Activated T-helper 2 cell treated with anti-CD3 and anti-CD28 coated beads, Interferon-gamma antibody, Interleukin-2, Interleukin-4, amounts not matched to agents 10 μg/mL and 5 μg/mL and 100 μg/mL, durations not matched to agents 14 hours and 24 hours and 36 hours (primary cell): ENCODE results near the gene CLEC16A. TPM values are rescaled to one million over a fixed set of nuclear protein-coding genes. Genes with fewer than 3 reads are reported as not detected.
A peak's percentile ranks its signal among the peaks of the same experiment; 100 is the strongest.
"Not testable (repeated sequence)": the region's sequence is repeated elsewhere in the genome, so short reads cannot be mapped to it uniquely, and the experiment has no call there.

ENCODE experiments used
- DNase-seq: peaks from one replicate; pipeline ENCODE4 v3.0.0; 2021; ENCODE audit warnings: low spot score
- H3K27ac Mint-ChIP-seq: one replicate; pipeline ENCODE4 v1.8.0; 2021; ENCODE audit warnings: mixed read lengths
- H3K27me3 Mint-ChIP-seq: one replicate; pipeline ENCODE4 v1.8.0; 2021; ENCODE audit warnings: low read depth, mixed read lengths
- H3K36me3 Mint-ChIP-seq: one replicate; pipeline ENCODE4 v1.8.0; 2021; ENCODE audit warnings: low read depth, mixed read lengths
- H3K4me1 Mint-ChIP-seq: one replicate; pipeline ENCODE4 v1.8.0; 2021; ENCODE audit warnings: low read depth, mixed read lengths
- H3K4me3 Mint-ChIP-seq: one replicate; pipeline ENCODE4 v1.8.0; 2021; ENCODE audit warnings: low read depth, mild to moderate bottlenecking, moderate library complexity, mixed read lengths
- H3K9me3 Mint-ChIP-seq: one replicate; pipeline ENCODE4 v1.8.0; 2021; ENCODE audit warnings: mixed read lengths
- intact Hi-C: fragments of 100-400 bp; cut with micrococcal nuclease; formaldehyde crosslinking; loops from one replicate; pipeline ENCODE4 v1.15.1; 2023
- total RNA-seq: library from RNA; stranded (reverse); gene quantifications from 2 replicates; pipeline ENCODE4 v1.2.3, GENCODE V29; 2022

Gene CLEC16A
- total RNA-seq, 1 donor from 2014 or later, result 48.7 TPM

GRCh38 chr16:11098601-11099390 lies 154.4 kb downstream of the CLEC16A start:
- Mint-ChIP-seq H3K36me3 (peaks cover 47% of the 10 kb centered on the region), H3K9me3 (no peaks in the 10 kb centered on the region), H3K4me1 (peaks cover 84% of the 10 kb centered on the region), H3K4me3 (no peak overlapping the region), H3K27ac (peak overlapping the region; percentile 44), H3K27me3 (no peaks in the 10 kb centered on the region)
- DNase-seq, result no peak
- intact Hi-C loops, result no loop called here

- H3K36me3 Mint-ChIP-seq, result peaks cover 50% of the 10 kb centered on the region
- peaks cover 83% of the 10 kb centered on the region for H3K4me1 Mint-ChIP-seq
- DNase-seq, result no peak
- peak overlapping the region; percentile 90 for H3K27ac Mint-ChIP-seq
- intact Hi-C loops, result loop anchor here (1.0 to 5.0 kb wide), 10 partner anchors 15 to 258 kb away; no protein-coding TSS in a partner anchor
- H3K9me3 Mint-ChIP-seq, result no peaks in the 10 kb centered on the region
- peak overlapping the region; percentile 2 for H3K4me3 Mint-ChIP-seq
- H3K27me3 Mint-ChIP-seq, result no peaks in the 10 kb centered on the region
Observed at GRCh38 chr16:11099672-11100205, 155.4 kb downstream of the CLEC16A start.

GRCh38 chr16:11100239-11100750 lies 155.9 kb downstream of the CLEC16A start:
- peak overlapping the region; percentile 90 for H3K27ac Mint-ChIP-seq
- H3K27me3 Mint-ChIP-seq, result no peaks in the 10 kb centered on the region
- peaks cover 83% of the 10 kb centered on the region for H3K4me1 Mint-ChIP-seq
- H3K36me3 Mint-ChIP-seq, result peaks cover 53% of the 10 kb centered on the region
- peak; percentile 70 for DNase-seq
- no peaks in the 10 kb centered on the region for H3K9me3 Mint-ChIP-seq
- intact Hi-C loops, result loop anchor here (1.0 to 5.0 kb wide), 10 partner anchors 15 to 257 kb away; no protein-coding TSS in a partner anchor
- no peak overlapping the region for H3K4me3 Mint-ChIP-seq

GRCh38 chr16:11101283-11101682 lies 156.9 kb downstream of the CLEC16A start:
- Mint-ChIP-seq H3K4me3 (peak overlapping the region; percentile 11), H3K9me3 (no peaks in the 10 kb centered on the region), H3K27me3 (no peaks in the 10 kb centered on the region), H3K27ac (peak overlapping the region; percentile 90), H3K36me3 (peaks cover 62% of the 10 kb centered on the region), H3K4me1 (peaks cover 89% of the 10 kb centered on the region)
- intact Hi-C loops, result loop anchor here (2.0 to 5.0 kb wide), 4 partner anchors 14 to 256 kb away; no protein-coding TSS in a partner anchor
- no peak for DNase-seq

- no peak for DNase-seq
- Mint-ChIP-seq H3K9me3 (no peaks in the 10 kb centered on the region), H3K27me3 (no peaks in the 10 kb centered on the region), H3K4me1 (peaks cover 86% of the 10 kb centered on the region), H3K27ac (peak overlapping the region; percentile 90), H3K4me3 (peak overlapping the region; percentile 11), H3K36me3 (peaks cover 58% of the 10 kb centered on the region)
- intact Hi-C loops, result loop anchor here (2.0 to 5.0 kb wide), 4 partner anchors 13 to 255 kb away; no protein-coding TSS in a partner anchor
Observed at GRCh38 chr16:11101695-11102522, 157.5 kb downstream of the CLEC16A start.

GRCh38 chr16:11102523-11102898 lies 158.1 kb downstream of the CLEC16A start:
- Mint-ChIP-seq H3K4me3 (peak overlapping the region; percentile 18), H3K4me1 (peaks cover 86% of the 10 kb centered on the region), H3K27me3 (no peaks in the 10 kb centered on the region), H3K9me3 (no peaks in the 10 kb centered on the region), H3K27ac (peak overlapping the region; percentile 90), H3K36me3 (peaks cover 58% of the 10 kb centered on the region)
- intact Hi-C loops, result loop anchor here (5.0 kb wide), 2 partner anchors 80 to 255 kb away; no protein-coding TSS in a partner anchor
- DNase-seq, result no peak

- peaks cover 85% of the 10 kb centered on the region for H3K4me1 Mint-ChIP-seq
Observed at GRCh38 chr16:11103301-11103700, 158.9 kb downstream of the CLEC16A start.

GRCh38 chr16:11104168-11105037 lies 160.0 kb downstream of the CLEC16A start:
- no peak for DNase-seq
- intact Hi-C loops, result loop anchor here (1.0 to 5.0 kb wide), 10 partner anchors 10 to 253 kb away; no protein-coding TSS in a partner anchor

More at GRCh38 chr16:11103301-11103700, 158.9 kb downstream of the CLEC16A start:
- Mint-ChIP-seq H3K36me3 (peaks cover 60% of the 10 kb centered on the region), H3K27ac (peak overlapping the region; percentile 68)
- not testable (repeated sequence) for DNase-seq, H3K27me3 Mint-ChIP-seq, H3K4me3 Mint-ChIP-seq, H3K9me3 Mint-ChIP-seq
- intact Hi-C loops, result loop anchor here (5.0 kb wide), 2 partner anchors 79 to 254 kb away; no protein-coding TSS in a partner anchor

GRCh38 chr16:11105038-11105903 lies 160.9 kb downstream of the CLEC16A start:
- DNase-seq, result peak; percentile 51
- no peaks in the 10 kb centered on the region for H3K27me3 Mint-ChIP-seq
- intact Hi-C loops, result loop anchor here (1.0 kb wide), 8 partner anchors 9 to 141 kb away; no protein-coding TSS in a partner anchor
- peak overlapping the region; percentile 55 for H3K4me3 Mint-ChIP-seq
- peaks cover 62% of the 10 kb centered on the region for H3K36me3 Mint-ChIP-seq
- peak overlapping the region; percentile 92 for H3K27ac Mint-ChIP-seq
- H3K9me3 Mint-ChIP-seq, result no peaks in the 10 kb centered on the region
- peaks cover 82% of the 10 kb centered on the region for H3K4me1 Mint-ChIP-seq

More at GRCh38 chr16:11104168-11105037, 160.0 kb downstream of the CLEC16A start:
- H3K4me1 Mint-ChIP-seq, result peaks cover 83% of the 10 kb centered on the region
- peak overlapping the region; percentile 23 for H3K4me3 Mint-ChIP-seq
- no peaks in the 10 kb centered on the region for H3K27me3 Mint-ChIP-seq
- no peaks in the 10 kb centered on the region for H3K9me3 Mint-ChIP-seq
- H3K27ac Mint-ChIP-seq, result peak overlapping the region; percentile 92
- peaks cover 61% of the 10 kb centered on the region for H3K36me3 Mint-ChIP-seq

- intact Hi-C loops, result no loop called here
- no peaks in the 10 kb centered on the region for H3K27me3 Mint-ChIP-seq
- H3K36me3 Mint-ChIP-seq, result peaks cover 70% of the 10 kb centered on the region
- peaks cover under 1% of the 10 kb centered on the region for H3K9me3 Mint-ChIP-seq
- peaks cover 78% of the 10 kb centered on the region for H3K4me1 Mint-ChIP-seq
- no peak overlapping the region for H3K4me3 Mint-ChIP-seq
- DNase-seq, result no peak
- peak overlapping the region; percentile 92 for H3K27ac Mint-ChIP-seq
Observed at GRCh38 chr16:11106726-11107125, 162.4 kb downstream of the CLEC16A start.
